ENCODE measurements around the gene APLF. TPM values are rescaled to one million over a fixed set of nuclear protein-coding genes. Genes with fewer than 3 reads are reported as not detected.

The APLF gene
- total RNA-seq, 2 experiments from 2014 or later, result 6.1 to 7.6 TPM

GRCh38 chr2:68564426-68564825 is 97.0 kb downstream of the APLF start:
- POLR2A ChIA-PET, result interaction anchor here (0.5 to 1.2 kb wide), 3 partner anchors 18 to 1840 kb away, joined by 3 to 4 read pairs (median 3); no protein-coding TSS in a partner anchor
- H3K9me2 ChIP-seq (ENCODE audit: insufficient read depth, low read length), result no peaks in the 10 kb centered on the region
- intact Hi-C loops (cut with micrococcal nuclease; ENCODE audit: unreplicated experiment), result no loop called here
- H3K4me3 ChIP-seq (ENCODE audit: low read depth, low read length, poor library complexity, severe bottlenecking), result no peak overlapping the region
- no peaks in the 10 kb centered on the region for H3K4me1 ChIP-seq (ENCODE audit: insufficient read depth, low read length, poor library complexity, severe bottlenecking)
- H4K20me1 ChIP-seq (ENCODE audit: insufficient read depth, low read length), result no peaks in the 10 kb centered on the region
- no peak overlapping the region for H3K27ac ChIP-seq (ENCODE audit: low read depth, low read length, poor library complexity, severe bottlenecking)
- CTCF ChIA-PET (ENCODE audit: unreplicated experiment), result no interaction called here
- no peak for TF ChIP-seq CTCF (conservative IDR thresholded peaks at IDR 0.05; ENCODE audit: low read length)
- no peak for TF ChIP-seq EZH2phosphoT487 (IDR thresholded peaks at IDR 0.05; ENCODE audit: borderline replicate concordance, low read depth, low read length)
- no peaks in the 10 kb centered on the region for H3K36me3 ChIP-seq (ENCODE audit: insufficient read depth, low read length)
- DNase-seq (ENCODE audit: low spot score), result no peak
- no peaks in the 10 kb centered on the region for H3K79me2 ChIP-seq (ENCODE audit: insufficient read depth, low read depth, low read length)
- BruUV-seq (replicated peaks), result no TSS peak
- H3K9me3 ChIP-seq (ENCODE audit: low read length), result no peaks in the 10 kb centered on the region
- no peak overlapping the region for H2AFZ ChIP-seq (ENCODE audit: low read length)
- no peak overlapping the region for H3K4me2 ChIP-seq (ENCODE audit: low read length)

GRCh38 chr2:68565273-68565672 is 97.9 kb downstream of the APLF start:
- Histone ChIP-seq H2AFZ (ENCODE audit: low read length) (no peak overlapping the region), H3K4me3 (ENCODE audit: low read depth, low read length, poor library complexity, severe bottlenecking) (no peak overlapping the region), H3K36me3 (ENCODE audit: insufficient read depth, low read length) (no peaks in the 10 kb centered on the region), H3K4me1 (ENCODE audit: insufficient read depth, low read length, poor library complexity, severe bottlenecking) (no peaks in the 10 kb centered on the region), H4K20me1 (ENCODE audit: insufficient read depth, low read length) (no peaks in the 10 kb centered on the region), H3K27ac (ENCODE audit: low read depth, low read length, poor library complexity, severe bottlenecking) (no peak overlapping the region), H3K9me3 (ENCODE audit: low read length) (no peaks in the 10 kb centered on the region), H3K4me2 (ENCODE audit: low read length) (no peak overlapping the region), H3K79me2 (ENCODE audit: insufficient read depth, low read depth, low read length) (no peaks in the 10 kb centered on the region), H3K9me2 (ENCODE audit: insufficient read depth, low read length) (no peaks in the 10 kb centered on the region)
- intact Hi-C loops (cut with micrococcal nuclease; ENCODE audit: unreplicated experiment), result no loop called here
- CTCF ChIA-PET (ENCODE audit: unreplicated experiment), result no interaction called here
- no peak for TF ChIP-seq CTCF (conservative IDR thresholded peaks at IDR 0.05; ENCODE audit: low read length)
- no peak for TF ChIP-seq EZH2phosphoT487 (IDR thresholded peaks at IDR 0.05; ENCODE audit: borderline replicate concordance, low read depth, low read length)
- no peak for DNase-seq (ENCODE audit: low spot score)
- BruUV-seq (replicated peaks), result no TSS peak
- POLR2A ChIA-PET, result interaction anchor here (1.2 kb wide), 1 partner anchor 19 kb away, joined by 4 read pairs; no protein-coding TSS in a partner anchor

- no peak for DNase-seq (ENCODE audit: low spot score)
- H3K4me1 ChIP-seq (ENCODE audit: insufficient read depth, low read length, poor library complexity, severe bottlenecking), result no peaks in the 10 kb centered on the region
- ChIA-PET CTCF (ENCODE audit: unreplicated experiment) (no interaction called here), POLR2A (no interaction called here)
- no peak overlapping the region for H3K4me2 ChIP-seq (ENCODE audit: low read length)
- H3K27ac ChIP-seq (ENCODE audit: low read depth, low read length, poor library complexity, severe bottlenecking), result no peak overlapping the region
- BruUV-seq (replicated peaks), result no TSS peak
- no peaks in the 10 kb centered on the region for H3K9me2 ChIP-seq (ENCODE audit: insufficient read depth, low read length)
- H3K9me3 ChIP-seq (ENCODE audit: low read length), result no peaks in the 10 kb centered on the region
- TF ChIP-seq EZH2phosphoT487 (IDR thresholded peaks at IDR 0.05; ENCODE audit: borderline replicate concordance, low read depth, low read length), result no peak
- no peak for TF ChIP-seq CTCF (conservative IDR thresholded peaks at IDR 0.05; ENCODE audit: low read length)
- no peaks in the 10 kb centered on the region for H3K36me3 ChIP-seq (ENCODE audit: insufficient read depth, low read length)
- intact Hi-C loops (cut with micrococcal nuclease; ENCODE audit: unreplicated experiment), result no loop called here
- no peaks in the 10 kb centered on the region for H3K79me2 ChIP-seq (ENCODE audit: insufficient read depth, low read depth, low read length)
- H4K20me1 ChIP-seq (ENCODE audit: insufficient read depth, low read length), result no peaks in the 10 kb centered on the region
- H2AFZ ChIP-seq (ENCODE audit: low read length), result no peak overlapping the region
- H3K4me3 ChIP-seq (ENCODE audit: low read depth, low read length, poor library complexity, severe bottlenecking), result no peak overlapping the region
Observed at GRCh38 chr2:68565858-68566257, 98.5 kb downstream of the APLF start.

All from OCI-LY7 (cell line).